Thyroid gland (tissue), 4 donors: ENCODE results near the gene ACBD6.

ENCODE experiments used
- POLR2A ChIP-seq, 2 donors: fragments of 450-650 bp; IDR thresholded peaks; one replicate each; pipeline ENCODE4 v1.6.1; 2017; ENCODE audit warnings: antibody characterized with exemption in 2 of 2, mild to moderate bottlenecking in 2 of 2, moderate library complexity in 1 of 2
- TF ChIP-seq, protein P1 (sequence below), 6 experiments: fragments of 200-600 bp in 3 of 6; fragments of 450-650 bp in 3 of 6; sonication (generic) in 3 of 6; IDR thresholded peaks; one replicate each; pipeline ENCODE4 v1.5.1; 2016 to 2019; ENCODE audit warnings: antibody characterized with exemption in 6 of 6, mild to moderate bottlenecking in 2 of 6, inconsistent platforms in 1 of 6, moderate library complexity in 1 of 6

DNA sequence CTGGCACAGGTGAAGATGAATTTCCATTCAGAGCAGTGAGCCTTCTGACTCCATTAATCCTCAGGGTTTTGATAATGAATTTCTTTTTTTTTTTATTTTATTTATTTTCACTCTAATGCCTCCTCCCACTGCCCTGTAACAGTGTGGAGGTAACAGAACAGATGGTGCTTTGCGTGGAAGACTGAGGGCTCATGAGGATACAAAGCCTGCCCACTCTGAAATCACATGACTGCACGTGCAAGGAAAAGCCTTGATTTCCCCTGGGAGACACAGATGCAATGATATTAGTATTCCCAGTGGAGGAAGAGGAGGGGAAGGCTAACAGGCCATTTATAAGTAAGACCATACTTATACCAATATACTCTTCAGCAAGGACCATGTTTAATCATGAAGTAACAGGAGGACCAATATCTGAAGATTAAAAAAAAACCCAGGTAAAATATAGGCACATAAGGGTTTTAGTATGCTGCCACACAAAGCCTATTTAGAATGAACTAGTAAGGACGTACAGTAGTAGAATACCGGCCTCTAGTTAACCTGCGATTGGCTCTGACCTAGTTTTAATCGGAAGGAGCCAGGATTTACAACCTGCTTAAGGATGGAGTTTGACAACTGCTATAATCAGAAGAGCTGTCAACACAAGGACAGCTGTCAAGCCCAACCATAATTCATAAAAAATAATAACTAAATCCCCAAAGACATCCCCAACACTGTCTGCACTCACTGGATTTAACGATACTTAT is 202.7 kb downstream of the ACBD6 start:
- TF ChIP-seq, protein P1, sequence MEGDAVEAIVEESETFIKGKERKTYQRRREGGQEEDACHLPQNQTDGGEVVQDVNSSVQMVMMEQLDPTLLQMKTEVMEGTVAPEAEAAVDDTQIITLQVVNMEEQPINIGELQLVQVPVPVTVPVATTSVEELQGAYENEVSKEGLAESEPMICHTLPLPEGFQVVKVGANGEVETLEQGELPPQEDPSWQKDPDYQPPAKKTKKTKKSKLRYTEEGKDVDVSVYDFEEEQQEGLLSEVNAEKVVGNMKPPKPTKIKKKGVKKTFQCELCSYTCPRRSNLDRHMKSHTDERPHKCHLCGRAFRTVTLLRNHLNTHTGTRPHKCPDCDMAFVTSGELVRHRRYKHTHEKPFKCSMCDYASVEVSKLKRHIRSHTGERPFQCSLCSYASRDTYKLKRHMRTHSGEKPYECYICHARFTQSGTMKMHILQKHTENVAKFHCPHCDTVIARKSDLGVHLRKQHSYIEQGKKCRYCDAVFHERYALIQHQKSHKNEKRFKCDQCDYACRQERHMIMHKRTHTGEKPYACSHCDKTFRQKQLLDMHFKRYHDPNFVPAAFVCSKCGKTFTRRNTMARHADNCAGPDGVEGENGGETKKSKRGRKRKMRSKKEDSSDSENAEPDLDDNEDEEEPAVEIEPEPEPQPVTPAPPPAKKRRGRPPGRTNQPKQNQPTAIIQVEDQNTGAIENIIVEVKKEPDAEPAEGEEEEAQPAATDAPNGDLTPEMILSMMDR (IDR thresholded peaks at IDR 0.05), result no peak
- no peak for TF ChIP-seq POLR2A (IDR thresholded peaks at IDR 0.05)
